GM15510 (cell line): ENCODE data around the gene ERN1.

ENCODE experiments used
- POLR2A ChIP-seq: IDR thresholded peaks from 3 replicates; pipeline ENCODE4 v1.6.1; 2011; ENCODE audit warnings: borderline replicate concordance; ENCODE audit not compliant: insufficient read length; ENCODE audit errors: extremely low read depth

ERN1 gene

GRCh38 chr17:64055183-64056142, 74.5 kb downstream of the ERN1 start:
- TF ChIP-seq POLR2A = no peak

GRCh38 chr17:64054304-64054703, 75.6 kb downstream of the ERN1 start:
- no peak for TF ChIP-seq POLR2A

DNA sequence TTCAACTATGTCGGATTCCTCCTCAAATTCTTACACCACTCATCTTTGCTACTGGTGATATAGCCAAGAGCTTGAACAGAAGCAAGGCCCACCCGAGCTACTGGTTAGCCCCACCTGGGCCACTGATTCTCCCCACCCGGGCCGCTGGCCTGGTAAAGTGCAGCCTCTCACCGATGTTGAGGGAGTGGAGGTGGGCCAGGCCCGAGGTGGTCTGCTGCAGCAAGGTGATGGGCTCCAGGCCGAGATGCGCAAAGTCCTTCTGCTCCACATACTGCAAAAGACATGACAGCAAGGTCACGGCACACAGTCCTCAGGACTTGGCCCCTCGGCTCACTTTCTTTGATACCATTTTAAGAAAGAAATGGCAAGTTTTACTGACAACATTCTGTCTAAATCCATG, 76.8 kb downstream of the ERN1 start:
- TF ChIP-seq POLR2A = no peak

DNA sequence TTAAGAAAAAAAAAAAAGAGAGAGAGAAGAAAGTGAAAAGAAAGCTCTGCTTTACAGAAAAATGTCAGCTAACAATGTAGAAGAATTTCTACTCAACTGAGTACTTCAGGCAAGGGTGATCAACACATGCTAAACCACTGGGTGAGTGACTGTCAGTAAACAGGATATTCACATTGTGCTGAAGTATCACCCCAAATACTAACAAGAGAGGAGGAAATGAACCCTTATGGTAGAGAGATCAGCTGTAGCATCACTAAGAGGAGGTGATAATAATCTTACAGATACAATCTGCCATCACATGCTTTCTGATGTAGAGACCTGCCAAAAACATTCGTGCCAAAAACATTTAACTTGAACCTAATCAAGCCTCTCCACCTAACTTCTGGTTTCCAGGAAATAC, 78.8 kb downstream of the ERN1 start:
- TF ChIP-seq POLR2A = no peak

DNA sequence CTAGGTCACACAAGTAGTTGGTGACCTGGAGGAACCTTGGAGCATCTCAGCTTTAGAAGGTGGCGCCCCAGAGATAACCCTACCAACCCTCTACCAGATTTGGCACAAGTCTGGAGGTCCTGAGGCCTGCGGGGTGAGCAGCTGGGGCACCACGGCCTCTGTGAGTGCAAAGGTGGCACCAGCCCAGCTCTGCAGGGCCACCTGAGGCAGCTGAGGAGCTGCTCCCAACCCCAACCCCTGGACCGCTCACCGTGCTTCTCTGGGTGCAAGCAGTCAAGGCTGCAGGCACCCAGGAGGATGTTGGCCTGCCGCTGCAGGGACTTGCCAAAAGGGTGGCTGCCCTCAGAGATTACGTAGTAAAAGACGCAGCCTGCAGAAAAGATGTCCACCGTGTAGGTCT, 81.1 kb downstream of the ERN1 start:
- TF ChIP-seq POLR2A = no peak

DNA sequence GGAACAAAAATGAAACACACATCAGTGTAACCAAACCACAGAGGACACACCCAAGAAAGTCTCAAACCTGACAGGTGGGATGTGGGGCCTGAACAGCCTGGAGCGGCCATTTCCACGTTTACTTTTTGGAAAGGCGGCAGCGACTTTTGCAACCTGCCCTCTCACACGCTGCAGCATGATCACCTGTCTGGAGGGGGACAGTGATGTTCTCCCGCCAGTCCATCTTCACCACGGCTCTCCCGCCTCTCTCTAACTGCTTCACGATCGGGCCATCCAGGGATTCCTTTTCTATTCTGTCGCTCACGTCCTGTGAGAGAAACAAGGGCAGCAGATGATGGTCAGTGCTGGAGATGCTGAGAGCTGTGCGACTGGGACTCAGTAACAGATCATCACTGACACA, 84.8 kb downstream of the ERN1 start:
- no peak for TF ChIP-seq POLR2A

DNA sequence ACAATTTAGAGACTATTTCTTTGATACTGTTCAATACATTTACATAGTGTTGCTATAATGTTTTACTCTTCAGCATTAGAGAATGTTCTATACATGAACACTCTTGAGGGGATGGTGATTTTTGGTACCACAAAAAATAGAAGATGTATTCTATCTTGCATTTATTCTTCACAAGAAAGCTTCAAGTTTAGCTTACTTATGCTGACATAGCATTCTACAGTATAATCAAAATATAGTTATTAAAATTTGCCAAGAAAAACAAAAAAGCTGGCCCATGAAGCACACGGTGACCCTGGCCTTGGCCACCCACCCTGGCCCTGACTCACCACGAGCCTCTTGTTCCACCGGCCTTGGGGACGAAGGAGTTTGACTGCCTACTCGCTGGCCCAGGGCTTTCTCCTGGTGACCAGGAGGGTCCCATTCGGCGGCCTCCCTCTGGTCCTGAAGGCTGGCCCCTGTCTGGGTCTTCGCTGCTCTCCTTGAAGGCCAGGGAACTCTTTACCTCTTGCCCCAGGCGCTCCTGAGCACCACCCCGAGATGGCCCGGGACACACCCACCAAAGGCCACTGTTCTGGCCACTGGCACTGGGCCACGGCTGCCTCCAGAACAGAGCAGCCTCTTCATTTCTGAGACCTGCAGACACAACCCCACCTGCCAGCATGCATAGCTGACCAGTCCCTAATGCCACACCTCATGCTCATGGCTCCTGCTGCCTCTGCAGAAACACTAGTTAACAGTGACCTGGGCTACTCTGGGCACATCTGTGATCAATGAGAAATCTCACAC, 87.1 kb downstream of the ERN1 start:
- no peak for TF ChIP-seq POLR2A

- no peak for TF ChIP-seq POLR2A
Measured at GRCh38 chr17:64041912-64042311, 88.0 kb downstream of the ERN1 start.

DNA sequence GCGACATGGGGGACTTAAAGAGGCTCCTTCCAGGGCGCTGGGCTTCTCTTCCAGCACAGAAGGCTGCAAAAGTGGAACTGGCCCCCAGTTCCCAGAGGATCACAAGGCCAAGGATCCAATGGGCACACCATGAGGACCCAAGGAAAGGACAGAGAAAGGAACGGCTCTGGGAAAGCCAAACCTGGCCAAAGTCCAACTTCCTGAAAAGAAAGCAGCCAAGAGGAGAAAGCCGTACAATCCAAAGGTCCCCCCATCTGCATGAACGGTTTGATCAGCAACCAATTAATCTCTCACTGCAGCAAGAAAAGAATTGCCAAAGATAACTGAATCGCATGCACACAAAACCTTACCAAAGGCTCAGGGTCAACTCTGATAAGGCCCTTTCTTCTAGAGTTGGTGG, 89.7 kb downstream of the ERN1 start:
- no peak for TF ChIP-seq POLR2A

- TF ChIP-seq POLR2A = no peak
Measured at GRCh38 chr17:64039106-64039400, 90.9 kb downstream of the ERN1 start.

DNA sequence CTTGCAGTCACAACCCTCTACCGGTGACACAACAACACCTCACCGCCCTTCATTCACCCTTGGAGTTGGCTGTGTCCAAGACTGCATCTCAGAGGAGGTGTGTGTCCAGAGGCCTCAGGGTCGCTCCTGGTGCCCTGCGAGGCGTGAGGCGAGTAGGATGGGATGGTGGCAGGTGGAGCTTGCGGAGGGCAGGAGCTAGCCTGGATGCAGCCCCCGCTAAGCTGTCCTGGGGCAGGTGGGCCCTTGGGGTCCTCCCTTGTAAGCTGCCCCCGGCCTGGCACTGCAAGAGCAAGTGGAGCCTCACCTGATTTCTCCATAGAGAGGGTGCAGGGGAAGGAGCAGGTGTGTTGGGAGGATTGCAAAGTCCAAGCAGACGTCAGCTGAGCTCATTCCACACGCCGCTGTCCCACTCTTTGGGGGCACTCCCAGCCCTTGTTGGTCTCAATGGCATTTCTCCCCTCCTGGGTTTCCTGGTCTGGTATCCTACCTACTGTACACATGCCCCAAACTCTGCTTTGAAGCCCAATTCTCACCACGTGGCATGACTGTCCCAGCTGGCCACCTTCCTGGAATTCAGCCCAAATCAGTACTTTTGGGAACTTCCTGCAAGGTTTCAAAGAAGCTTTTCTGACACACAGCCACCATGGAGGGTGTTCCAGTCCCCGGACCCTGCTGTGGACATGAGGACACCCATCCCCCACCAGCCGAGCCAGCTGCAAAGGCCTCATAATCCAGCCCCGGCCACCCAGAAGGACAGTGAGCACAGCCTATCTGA, 91.4 kb downstream of the ERN1 start:
- no peak for TF ChIP-seq POLR2A

DNA sequence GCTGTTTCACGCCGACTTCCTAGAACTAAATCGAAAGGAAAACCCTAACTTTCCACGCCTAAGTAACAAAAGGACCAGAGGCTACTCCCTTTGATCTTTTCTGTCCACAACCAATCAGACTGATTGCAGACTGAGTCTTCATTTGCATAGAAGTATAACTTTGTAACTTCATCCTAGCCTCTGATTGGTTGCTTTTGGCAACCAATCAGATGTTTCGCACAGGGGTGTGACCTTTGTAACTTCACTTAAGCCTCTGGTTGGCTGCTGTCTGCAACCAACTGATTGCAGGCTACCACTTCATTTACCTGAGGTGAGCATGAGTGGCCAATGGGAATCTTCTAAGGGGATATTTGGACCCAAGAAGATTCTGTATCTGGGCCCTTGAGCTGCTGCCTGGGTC, 92.1 kb downstream of the ERN1 start:
- TF ChIP-seq POLR2A = no peak

DNA sequence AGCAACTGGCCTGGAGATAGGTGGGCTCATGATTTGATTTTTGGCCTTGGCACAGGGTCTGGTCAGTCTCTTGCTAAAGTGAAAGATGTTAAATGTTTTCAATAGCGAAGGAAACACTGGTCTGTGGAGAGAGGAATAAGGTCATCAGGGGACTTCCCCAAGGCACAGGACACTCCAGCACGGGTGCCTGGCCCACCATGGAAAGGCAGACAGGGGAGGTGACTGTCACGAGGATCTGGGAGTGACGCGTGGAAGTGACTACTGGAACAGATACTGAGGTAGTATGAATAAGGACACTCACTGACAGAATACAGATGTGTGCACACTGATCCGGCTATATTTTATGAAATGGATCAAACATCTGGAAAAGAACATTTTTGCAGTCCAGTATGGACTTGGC, 92.8 kb downstream of the ERN1 start:
- no peak for TF ChIP-seq POLR2A

DNA sequence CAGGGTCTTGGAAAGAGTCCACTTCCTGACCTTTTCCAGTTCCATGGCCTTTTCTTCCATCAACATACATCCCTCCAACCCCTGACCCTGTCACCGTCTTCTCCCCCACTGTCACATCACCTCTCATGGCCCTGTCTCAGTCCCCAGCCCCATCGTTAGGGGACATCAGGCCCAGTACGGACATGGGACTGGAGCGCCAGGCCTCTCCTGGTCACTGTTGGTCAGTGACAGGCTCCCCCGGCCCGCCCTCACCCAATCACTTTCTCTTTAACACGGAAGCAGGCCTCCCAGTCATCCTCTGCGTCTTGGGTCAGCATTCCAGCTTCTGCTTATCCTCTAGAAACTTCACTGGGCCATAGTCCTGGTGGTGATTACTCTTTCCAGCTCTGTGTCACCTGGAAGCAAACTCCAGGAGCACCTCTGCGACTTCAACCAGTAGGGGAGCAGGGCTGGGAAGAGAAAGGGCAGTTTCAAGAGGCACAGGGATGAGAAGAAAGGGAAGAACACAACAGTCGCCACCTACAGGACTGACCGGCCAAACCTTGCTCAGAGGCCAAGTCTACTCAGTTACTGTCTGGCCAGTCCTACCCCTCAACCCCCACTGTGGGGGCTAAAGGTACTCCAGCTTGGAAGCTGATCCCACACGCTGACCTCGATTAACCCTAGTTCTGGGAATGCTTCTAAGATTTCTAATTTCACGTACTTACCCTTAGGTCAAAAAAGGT, 93.6 kb downstream of the ERN1 start:
- no peak for TF ChIP-seq POLR2A
